COLO829 (cell line): ENCODE data around the gene UPK3A.

ENCODE experiments used
- DNase-seq: peaks from one replicate; pipeline ENCODE4 v3.0.0; 2012; ENCODE audit warnings: low spot score

Gene UPK3A

GRCh38 chr22:45284705-45285262, at the start of gene UPK3A:
Gene UPK3A, plus strand, starts transcription at chr22:45284949. Its CDS starts 65 bp downstream, at chr22:45285014.
- no peak for DNase-seq

- no peak for DNase-seq
Observed at GRCh38 chr22:45235101-45235777, 49.5 kb upstream of the UPK3A start.

GRCh38 chr22:45235851-45236342, 48.9 kb upstream of the UPK3A start:
- DNase-seq = no peak

- no peak for DNase-seq
Observed at GRCh38 chr22:45237065-45237990, 47.4 kb upstream of the UPK3A start.

GRCh38 chr22:45238076-45238956, 46.4 kb upstream of the UPK3A start:
- no peak for DNase-seq

GRCh38 chr22:45238957-45239680, 45.6 kb upstream of the UPK3A start:
- no peak for DNase-seq

- DNase-seq = no peak
Observed at GRCh38 chr22:45239681-45240051, 45.1 kb upstream of the UPK3A start.

GRCh38 chr22:45240104-45240809, 44.5 kb upstream of the UPK3A start:
- no peak for DNase-seq

GRCh38 chr22:45240810-45241631, 43.7 kb upstream of the UPK3A start, which contains the start of gene KIAA0930:
Gene KIAA0930, minus strand, starts transcription at chr22:45240894. Its CDS starts 191 bp downstream, at chr22:45240703.
- DNase-seq = peak; percentile 88

- peak; percentile 65 for DNase-seq
Observed at GRCh38 chr22:45242778-45243191, 42.0 kb upstream of the UPK3A start.

GRCh38 chr22:45244916-45245315, 39.8 kb upstream of the UPK3A start:
- DNase-seq = no peak

GRCh38 chr22:45246060-45246985, 38.4 kb upstream of the UPK3A start:
- peak; percentile 91 for DNase-seq

- no peak for DNase-seq
Observed at GRCh38 chr22:45248832-45249561, 35.8 kb upstream of the UPK3A start.

- no peak for DNase-seq
Observed at GRCh38 chr22:45251825-45252224, 32.9 kb upstream of the UPK3A start.

- DNase-seq = no peak
Observed at GRCh38 chr22:45253039-45253641, 31.6 kb upstream of the UPK3A start.

- no peak for DNase-seq
Observed at GRCh38 chr22:45254388-45254787, 30.4 kb upstream of the UPK3A start.

GRCh38 chr22:45254789-45255278, 29.9 kb upstream of the UPK3A start:
- DNase-seq = no peak
